Measurements from ENCODE around the gene BEGAIN.

The BEGAIN gene

GRCh38 chr14:100558966-100559365 is 28.3 kb downstream of the BEGAIN start:
- no peak for DNase-seq (ENCODE audit: low read depth)
- no peak for TF ChIP-seq CTCF (conservative IDR thresholded peaks at IDR 0.05; ENCODE audit: low read length)

GRCh38 chr14:100558226-100558625 is 29.0 kb downstream of the BEGAIN start:
- DNase-seq (ENCODE audit: low read depth), result no peak
- H3K4me3 ChIP-seq (ENCODE audit: low read length), result no peak overlapping the region
- no peak for TF ChIP-seq CTCF (conservative IDR thresholded peaks at IDR 0.05; ENCODE audit: low read length)

More at GRCh38 chr14:100558966-100559365, 28.3 kb downstream of the BEGAIN start:
- no peak overlapping the region for H3K4me3 ChIP-seq (ENCODE audit: low read length)

GRCh38 chr14:100557658-100558057 is 29.6 kb downstream of the BEGAIN start:
- TF ChIP-seq CTCF (conservative IDR thresholded peaks at IDR 0.05; ENCODE audit: low read length), result no peak
- H3K4me3 ChIP-seq (ENCODE audit: low read length), result no peak overlapping the region
- DNase-seq (ENCODE audit: low read depth), result no peak

- no peak overlapping the region for H3K4me3 ChIP-seq (ENCODE audit: low read length)
- TF ChIP-seq CTCF (conservative IDR thresholded peaks at IDR 0.05; ENCODE audit: low read length), result no peak
- DNase-seq (ENCODE audit: low read depth), result no peak
Observed at GRCh38 chr14:100556936-100557505, 30.2 kb downstream of the BEGAIN start.

- DNase-seq (ENCODE audit: low read depth), result no peak
- H3K4me3 ChIP-seq (ENCODE audit: low read length), result no peak overlapping the region
- no peak for TF ChIP-seq CTCF (conservative IDR thresholded peaks at IDR 0.05; ENCODE audit: low read length)
Observed at GRCh38 chr14:100556140-100556475, 31.1 kb downstream of the BEGAIN start.

GRCh38 chr14:100555436-100556139 is 31.6 kb downstream of the BEGAIN start:
- no peak for DNase-seq (ENCODE audit: low read depth)
- H3K4me3 ChIP-seq (ENCODE audit: low read length), result no peak overlapping the region
- TF ChIP-seq CTCF (conservative IDR thresholded peaks at IDR 0.05; ENCODE audit: low read length), result no peak

GRCh38 chr14:100554696-100555320 is 32.4 kb downstream of the BEGAIN start:
- no peak overlapping the region for H3K4me3 ChIP-seq (ENCODE audit: low read length)
- no peak for TF ChIP-seq CTCF (conservative IDR thresholded peaks at IDR 0.05; ENCODE audit: low read length)
- DNase-seq (ENCODE audit: low read depth), result no peak
